ENCODE results near the gene ZNF621.
"Not testable (repeated sequence)": the region's sequence is repeated elsewhere in the genome, so short reads cannot be mapped to it uniquely, and the experiment has no call there.

ZNF621 gene

DNA sequence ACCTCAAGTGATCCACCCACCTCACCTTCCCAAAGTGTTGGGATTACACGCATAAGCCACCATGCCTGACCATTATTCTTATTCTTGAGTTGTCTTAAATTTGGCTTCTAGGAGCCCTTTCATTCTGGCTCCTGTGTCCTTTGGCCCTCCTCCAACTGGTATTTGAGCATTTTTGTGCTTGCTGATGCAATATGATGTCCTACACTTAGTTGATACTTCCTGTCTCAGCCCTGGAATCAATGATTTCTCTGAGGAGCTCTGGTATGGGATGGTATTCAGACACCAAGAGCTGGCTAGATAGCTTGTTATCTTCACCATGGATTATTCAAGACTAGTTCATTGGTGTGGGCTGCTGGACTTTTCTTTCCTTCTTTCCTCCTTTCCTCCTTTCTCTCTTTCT lies 25.4 kb downstream of the ZNF621 start:
- DNase-seq: no peak

DNA sequence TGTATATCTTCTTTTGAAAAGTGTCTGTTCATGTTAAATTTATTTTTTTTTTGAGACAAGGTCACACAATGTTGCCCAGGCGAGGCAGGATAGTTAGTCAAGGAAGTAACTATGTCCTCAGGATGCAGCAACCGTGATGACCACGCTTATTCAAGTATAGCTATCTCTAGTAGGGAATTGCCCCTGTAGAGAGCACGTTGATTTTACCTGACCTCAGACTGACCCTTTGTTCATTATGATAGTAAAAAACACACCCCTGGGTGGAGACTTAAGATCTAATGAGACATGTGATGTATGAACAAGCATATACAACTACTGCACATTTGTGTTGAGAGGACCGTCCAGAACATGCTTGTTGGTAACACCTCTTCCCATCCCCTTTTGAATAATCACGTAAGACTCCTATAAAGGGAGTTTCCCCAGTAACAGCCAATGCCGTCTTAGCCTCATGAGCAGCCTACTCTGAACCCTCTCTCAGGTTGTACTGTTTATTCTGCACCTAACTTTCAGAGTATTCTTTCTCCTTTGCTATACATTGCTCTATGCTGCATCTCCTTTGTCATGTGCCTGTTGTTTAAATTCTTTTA lies 32.9 kb downstream of the ZNF621 start:
- DNase-seq: no peak

DNA sequence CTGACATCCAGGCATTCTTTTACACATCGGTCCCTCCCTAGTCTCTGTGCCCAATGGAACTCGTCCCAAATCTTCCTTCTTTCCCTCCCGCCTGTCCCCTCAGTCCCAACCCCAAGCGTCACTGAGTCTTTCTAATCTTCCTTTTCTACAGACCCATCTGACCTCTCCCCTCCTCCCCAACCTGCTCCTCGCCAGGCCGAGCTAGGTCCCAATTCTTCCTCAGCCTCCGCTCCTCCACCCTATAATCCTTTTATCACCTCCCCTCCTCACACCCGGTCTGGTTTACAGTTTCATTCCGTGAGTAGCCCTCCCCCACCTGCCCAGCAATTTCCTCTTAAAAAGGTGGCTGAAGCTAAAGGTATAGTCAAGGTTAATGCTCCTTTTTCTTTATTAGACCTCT lies 37.7 kb downstream of the ZNF621 start:
- not testable (repeated sequence) for DNase-seq

DNA sequence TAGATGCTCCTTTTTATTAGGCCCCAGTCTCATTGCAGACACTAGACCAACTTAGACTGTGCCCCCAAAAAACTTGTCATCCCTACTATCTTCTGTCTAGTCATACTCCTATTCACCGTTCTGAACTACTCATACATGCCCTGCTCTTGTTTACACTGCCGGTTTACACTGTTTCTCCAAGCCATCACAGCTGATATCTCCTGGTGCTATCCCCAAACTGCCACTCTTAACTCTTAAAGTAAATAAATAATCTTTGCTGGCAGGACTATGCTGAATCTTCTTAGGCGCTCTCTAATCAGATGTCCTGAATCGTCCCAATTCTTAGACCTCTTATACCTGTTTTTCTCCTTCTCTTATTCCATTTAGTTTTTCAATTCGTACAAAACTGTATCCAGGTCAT lies 40.9 kb downstream of the ZNF621 start:
- not testable (repeated sequence) for DNase-seq

DNA sequence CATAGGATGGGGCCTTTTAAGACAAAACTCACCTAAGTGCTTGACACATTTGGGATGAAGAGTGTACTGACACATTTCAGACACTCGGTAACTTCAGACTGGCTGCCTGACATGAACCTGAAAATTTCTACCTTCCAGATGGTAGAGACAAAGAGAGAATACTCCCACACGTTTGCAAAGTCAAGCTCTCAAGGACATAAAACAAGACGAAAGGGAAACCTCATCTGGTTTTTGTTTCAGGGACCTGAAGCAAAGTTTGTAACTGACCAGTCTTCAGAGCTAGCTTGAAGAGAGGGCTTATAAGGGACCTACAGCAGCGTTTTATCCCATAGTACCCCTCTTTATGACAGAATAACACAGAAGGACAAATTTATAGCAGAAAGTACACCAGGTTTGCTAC lies 41.9 kb downstream of the ZNF621 start:
- DNase-seq: no peak

DNA sequence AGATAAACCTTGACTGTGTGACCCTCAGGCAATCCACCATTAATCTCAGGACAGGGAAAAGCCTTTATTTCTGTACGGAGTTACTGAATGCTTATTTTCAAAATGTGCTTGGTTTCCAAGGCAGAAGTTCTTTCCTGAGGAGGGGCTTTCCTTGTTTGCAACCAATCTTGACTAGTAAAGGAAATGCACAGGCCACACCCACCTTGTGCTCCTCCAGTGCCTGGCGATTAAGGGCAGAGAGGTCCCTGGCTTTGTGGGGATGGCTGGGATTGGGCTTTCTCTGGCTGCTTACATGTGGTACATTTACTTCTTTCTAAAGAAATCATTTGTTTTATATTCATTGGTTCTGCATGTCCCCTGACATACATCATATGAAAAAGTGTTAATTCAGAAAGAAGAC lies 47.8 kb downstream of the ZNF621 start:
- no peak for DNase-seq

DNA sequence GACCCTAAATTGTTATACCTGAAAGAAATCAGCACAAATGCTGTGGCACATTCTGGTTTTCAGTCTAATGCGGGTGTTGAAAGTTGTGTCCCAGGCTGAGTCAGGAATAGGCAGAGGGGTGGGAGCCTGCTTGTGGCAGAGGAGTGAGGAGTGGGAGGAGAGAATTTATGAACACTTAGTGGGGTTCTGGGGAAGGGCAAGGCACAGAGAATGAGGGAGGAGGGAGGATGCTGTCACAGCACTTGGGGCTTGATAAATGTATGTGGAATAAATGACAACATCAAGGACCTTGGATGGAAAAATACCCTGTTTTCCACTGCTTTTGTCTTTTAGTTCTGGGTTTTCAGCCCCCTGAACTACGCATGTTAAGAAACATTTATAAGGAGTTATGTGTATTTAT lies 49.3 kb downstream of the ZNF621 start:
- DNase-seq: no peak

DNA sequence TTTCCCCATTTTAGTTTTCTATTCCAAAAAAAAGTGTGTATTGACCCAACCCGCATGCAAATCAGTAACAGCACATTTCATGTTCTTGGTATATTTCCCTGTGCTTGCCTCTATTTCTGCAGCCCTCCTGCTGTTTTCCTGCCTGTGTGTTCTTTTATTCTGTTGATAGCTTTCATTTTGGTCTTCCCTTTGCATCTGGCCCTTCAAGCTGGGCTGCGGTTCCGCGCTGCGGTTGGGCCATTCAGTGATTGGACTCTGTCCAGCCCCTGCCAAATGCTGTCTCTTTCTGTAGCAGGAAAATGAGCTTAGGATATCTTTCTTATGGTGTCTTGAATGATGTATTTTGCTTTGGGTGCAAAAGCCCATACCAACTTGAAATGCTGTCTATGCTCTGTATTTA lies 49.9 kb downstream of the ZNF621 start:
- no peak for DNase-seq

DNA sequence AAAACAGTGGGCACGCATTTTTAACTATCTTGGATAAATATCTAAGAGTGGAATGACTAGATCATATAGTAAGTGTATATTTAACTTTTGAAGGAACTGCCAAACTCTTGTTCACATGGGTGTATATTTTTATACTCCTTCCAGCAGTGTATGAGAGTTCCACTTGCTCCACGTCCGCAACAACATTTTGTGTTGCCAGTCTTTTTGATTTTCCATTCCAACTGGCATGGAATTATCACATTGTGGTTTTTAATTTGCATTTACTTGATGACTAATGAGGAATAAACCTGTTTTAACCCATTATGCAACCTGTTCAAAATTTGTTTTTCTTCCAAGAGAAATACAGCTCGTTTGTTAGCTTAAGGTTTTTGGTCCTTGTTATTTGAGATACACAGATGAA lies 51.6 kb downstream of the ZNF621 start:
- DNase-seq: no peak

DNA sequence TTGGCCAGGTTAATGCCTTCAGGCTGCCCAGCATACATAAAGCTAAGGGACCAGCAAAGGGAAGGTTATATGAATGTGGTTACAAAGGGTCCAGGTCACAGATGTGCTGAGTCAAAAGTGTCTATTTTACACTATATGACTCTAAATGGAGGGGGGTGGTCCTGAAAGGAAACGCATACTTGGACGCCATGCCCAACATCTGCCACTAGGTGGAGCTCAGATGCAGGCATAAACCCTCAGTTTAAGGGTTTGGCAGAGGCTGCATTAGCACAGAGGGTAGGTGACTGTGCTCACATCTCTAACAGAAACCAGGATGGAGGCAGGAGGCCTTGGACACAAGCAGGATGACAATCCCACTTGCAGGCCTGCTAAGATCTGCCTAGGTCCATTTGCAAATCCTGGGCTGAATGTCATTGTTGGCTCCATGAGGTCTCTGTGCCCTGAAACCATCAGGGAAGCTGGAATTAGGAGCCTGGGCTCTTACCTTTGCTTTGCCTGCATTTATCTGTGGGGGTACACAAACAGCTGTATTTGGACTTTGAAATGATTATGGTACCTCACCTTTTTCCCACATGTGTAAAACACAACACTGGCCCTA lies 55.8 kb downstream of the ZNF621 start:
- DNase-seq: no peak

DNA sequence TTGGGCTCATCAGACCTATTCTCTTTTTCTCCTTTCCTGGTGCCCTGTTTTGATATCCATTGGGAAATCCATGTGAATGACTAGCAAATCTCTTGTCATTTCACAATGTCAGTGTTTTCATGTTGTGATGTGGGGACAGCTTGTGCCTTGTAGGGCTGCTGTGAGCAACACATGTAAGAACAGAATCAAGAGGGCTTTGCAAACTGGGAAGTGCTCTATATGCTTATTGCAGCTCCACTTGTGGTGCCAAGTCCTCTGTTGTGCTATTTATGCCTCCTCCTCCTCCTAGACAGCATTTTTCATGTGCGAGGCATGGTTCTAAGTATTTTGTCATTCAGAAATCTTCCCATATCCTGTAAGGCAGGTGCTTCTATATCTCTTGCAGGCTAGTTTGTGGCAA lies 56.4 kb downstream of the ZNF621 start:
- DNase-seq: no peak

DNA sequence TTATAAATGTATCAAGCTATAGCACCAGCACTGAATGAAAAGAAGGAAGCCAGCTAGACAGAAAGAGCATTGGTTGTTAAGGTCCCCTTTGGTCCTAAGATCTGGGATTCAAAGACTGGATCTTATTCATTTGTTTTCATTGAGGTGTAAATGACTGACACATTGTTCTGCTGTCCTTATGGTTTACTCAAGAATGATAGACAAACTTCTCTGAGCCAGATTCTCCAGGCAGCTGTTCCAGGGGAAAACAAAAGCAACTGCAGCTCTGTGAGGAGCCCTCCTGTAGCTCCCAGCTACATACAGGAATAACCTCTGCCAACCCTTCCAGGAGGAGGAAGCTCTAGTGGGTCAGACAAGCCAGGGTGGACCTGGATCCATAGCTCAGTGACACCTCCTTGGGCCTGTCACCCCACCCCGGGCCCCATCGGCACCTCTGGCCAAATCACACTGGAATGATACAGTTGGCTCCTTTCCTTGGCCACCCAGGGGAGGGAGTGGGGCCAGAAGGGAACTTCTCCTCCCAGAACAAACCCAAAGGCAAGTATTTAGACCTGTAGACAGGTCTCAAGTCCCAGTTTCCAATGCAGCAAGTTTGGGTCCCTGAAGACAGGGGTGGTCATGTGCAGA lies 57.8 kb downstream of the ZNF621 start:
- no peak for DNase-seq

DNA sequence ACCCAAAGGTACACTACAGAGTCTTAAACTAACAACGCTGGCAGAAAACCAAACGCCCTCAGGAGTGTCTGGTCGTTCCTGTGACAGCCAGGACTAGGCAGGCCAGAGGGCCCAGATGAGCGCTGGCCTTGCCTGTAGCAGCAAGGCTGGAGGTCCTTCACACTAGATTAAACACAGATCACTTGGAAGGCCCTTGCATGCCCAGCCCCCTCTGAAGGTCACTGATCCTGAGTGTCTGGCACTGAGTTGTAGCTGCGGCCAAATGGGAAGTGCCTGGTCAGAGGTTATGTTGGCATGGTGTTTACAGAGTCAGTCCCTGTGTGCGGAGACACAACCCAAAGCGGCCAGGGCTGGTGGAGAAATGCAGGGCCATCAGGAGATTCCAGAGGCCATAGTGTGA lies 58.9 kb downstream of the ZNF621 start:
- no peak for DNase-seq

DNA sequence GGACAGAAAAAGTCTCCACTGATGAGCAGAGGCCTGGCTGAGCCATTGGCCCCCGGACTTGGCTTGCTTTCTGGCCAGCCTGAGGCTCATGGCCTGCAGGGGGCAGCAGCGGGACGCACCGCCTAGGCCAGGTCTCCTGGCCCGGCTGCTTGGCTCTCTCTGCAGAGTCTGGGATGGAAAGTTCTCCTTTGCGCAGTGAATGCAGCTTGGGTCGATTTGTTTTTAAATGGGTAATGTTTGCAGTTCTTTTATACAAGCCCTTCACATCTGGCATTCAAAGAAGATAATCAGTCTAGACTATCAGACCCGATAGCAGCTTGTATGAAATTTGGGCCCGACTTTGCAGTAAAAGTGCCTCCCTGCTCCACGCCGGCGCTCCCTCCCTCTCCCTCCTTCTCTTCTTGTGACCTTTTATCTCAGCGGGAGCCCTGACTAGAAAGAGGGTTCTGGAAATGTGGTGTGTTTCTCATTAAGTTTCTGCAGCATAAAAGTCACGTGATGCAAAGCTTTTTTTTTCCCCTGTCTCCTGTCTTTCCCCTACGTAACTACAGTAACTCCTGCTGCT lies 59.9 kb downstream of the ZNF621 start:
- peak; percentile 57 for DNase-seq

DNA sequence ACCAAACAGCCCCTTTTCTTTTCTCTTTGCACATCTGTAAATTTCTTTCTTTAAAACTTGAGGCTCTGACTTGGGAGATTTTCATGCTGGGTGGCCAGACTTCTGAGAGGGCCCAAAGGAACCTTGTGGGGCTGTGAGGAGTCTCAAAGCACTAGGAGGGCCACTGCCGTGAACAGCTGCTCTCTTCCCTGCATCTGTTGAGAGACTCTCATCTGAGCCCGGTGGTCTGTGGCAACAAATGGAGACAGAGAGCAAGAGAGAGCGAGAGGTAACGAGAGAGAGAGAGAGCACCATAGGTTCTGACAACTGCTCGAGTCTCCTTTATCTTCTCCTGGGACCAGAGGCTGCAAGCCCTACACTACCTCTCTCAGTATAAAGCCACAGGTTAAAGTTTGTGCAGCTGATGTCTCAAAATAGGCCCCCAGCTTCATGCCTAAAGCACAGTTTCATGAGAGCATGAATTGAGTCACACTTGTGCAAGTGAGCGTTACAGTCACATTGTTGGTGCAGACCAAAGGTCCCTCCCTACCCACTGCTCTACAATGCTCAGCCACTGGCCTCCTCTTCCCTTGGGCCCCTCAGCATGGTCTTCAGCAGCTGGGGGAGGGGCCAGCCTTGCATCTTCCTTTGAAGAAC lies 60.7 kb downstream of the ZNF621 start:
- DNase-seq: no peak

DNA sequence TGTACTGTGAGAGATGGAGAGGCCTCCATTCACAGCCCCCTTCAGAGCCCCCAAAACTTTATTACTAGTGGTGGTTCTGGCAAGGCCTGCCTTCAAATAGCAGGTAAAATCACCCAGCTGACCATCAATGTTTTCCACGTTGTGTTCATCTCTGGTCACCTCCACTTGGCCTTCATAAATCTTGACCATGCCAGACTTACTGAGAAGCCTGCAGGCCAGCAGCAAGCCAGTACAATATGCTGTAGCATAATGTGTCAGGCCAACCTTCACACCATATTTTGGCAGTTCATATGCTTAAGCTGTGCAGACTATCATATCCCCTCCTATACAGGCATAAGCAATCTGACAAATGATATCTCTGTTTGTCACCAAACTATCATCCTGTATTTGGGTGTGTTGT lies 62.1 kb downstream of the ZNF621 start:
- no peak for DNase-seq

DNA sequence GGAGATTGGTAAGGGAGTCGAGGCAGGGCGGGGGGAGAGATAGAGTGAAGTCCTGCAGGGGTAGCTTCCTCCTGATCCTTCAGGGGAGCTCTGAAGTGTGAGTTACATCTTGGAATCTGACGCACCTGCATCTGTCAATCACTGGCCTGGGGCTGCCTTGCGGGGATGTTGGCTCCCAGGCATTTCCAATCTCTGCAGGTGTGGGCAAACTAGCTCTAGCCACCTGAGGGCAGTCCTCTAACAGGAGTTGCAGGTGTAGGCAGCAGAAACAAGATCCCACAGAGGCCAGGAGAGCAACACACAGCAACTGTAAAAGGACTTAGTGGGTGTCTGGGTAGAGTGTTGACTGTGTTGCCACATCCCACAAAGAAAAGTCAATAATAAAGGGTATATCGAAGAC lies 63.6 kb downstream of the ZNF621 start:
- no peak for DNase-seq
